GM21447 (cell line): Measurements from ENCODE around the gene PPP4R3A.
"Not testable (repeated sequence)": the region's sequence is repeated elsewhere in the genome, so short reads cannot be mapped to it uniquely, and the experiment has no call there.

Experiments
- ATAC-seq: cut with Tn5 transposase; IDR thresholded peaks from one replicate; pipeline ENCODE4 v1.9.1; 2021; ENCODE audit not compliant: unreplicated experiment

The PPP4R3A gene

DNA sequence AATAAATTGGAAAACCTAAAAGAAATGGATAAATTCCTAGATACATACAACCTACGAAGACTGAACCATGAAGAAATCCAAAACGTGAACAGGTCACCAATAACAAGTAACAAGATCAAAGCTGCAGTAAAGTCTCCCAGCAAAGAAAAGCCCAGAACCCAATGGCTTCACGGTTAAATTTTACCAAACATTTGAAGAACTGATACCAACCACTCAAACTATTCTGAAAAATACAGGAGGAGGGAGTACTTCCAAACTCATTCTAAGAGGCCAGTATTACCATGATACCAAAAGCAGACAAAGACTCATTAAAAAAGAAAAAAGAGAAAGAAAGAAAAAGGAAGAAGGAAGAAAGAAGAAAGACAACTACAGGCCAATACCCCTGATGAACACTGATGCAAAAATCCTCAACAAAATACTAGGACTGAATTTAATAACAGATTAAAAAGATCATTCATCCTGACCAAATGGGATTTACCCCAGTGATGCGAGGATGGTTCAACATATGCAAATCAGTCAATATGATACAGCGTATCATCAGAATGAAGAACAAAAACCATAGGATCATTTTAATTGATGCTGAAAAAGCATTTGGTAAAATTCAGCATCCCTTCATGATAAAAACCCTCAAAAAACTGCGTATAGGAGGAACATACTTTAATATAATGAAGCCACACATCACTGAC, 65.6 kb downstream of the PPP4R3A start:
- no peak for ATAC-seq

DNA sequence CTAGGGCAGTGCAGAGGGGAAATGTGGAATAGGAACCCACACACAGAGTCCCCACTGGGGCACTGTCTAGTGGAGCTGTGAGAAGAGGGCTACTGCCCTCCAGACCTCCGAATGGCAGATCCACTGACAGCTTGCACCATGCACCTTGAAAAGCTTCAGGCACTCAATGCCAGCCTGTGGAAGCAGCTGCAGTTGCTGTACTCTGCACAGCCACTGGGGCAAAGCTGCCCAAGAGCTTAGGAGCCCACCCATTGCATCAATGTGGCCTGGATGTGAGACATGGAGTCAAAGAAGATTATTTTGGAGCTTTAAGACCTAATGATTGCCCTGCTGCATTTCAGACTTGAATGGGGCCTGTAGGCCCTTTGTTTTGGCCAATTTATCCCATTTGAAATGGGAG, 70.8 kb downstream of the PPP4R3A start:
- no peak for ATAC-seq

DNA sequence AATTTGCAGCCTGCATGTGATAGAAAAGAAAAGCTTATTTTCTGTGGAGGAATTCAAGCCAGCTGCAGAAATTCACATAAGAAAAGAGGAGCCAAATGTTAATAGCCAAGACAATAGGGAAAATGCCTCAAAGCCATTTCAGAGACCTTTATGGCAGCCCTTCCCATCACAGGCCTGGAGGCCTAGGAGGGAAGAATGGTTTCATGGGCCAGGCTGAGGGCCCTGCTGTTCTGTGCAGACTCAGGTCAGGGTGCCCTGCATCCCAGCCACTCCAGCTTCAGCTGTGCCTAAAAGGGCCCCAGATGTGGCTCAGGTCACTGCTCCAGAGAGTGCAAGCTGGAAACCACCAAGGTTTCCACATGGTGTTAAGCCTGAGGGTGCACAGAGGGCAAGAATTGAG, 71.3 kb downstream of the PPP4R3A start:
- no peak for ATAC-seq

DNA sequence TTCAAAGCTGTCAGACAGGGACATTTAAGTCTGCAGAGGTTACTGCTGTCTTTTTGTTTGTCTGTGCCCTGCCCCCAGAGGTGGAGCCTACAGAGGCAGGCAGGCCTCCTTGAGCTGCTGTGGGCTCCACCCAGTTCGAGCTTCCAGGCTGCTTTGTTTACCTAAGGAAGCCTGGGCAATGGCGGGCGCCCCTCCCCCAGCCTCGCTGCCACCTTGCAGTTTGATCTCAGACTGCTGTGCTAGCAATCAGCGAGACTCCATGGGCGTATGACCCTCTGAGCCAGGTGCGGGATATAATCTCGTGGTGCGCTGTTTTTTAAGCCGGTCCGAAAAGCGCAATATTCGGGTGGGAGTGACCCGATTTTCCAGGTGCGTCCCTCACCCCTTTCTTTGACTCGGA, 73.8 kb downstream of the PPP4R3A start:
- ATAC-seq, result not testable (repeated sequence)

DNA sequence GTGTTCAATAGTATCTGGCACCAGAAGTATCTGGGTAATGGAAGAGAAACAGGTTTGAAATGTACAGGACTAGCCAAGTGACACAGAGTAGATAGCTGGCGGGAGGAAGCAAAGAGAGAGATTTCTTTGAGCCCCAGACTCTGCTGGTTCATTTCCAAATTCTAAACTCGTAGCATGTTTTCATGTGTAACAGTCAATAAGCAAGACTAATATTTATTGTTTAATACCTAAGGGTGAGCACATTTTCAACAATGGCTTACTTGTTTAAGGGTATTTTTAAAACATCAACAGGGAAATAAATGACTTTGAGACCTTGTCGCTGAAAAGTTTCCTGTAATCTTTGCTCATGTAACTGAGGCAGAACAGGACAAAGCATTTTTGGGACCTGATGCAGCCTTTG, 80.7 kb downstream of the PPP4R3A start:
- no peak for ATAC-seq

DNA sequence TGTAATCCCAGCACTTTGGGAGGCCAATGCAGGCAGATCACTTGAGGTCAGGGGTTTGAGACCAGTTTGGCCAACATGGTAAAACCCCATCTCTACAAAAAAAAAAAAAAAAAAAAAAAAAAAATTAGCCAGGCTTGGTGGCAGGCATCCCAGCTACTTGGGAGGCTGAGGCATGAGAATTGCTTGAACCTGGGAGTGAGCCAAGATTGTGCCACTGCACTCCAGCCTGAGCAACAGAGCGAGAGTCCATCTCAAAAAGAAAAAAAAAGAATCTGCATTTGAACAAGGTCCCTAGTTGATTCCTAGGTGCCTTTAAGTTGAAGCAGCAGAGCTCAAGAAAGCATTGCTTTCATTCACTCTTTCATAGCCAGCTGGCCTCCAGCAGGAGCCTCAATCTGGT, 81.2 kb downstream of the PPP4R3A start:
- ATAC-seq, result not testable (repeated sequence)

DNA sequence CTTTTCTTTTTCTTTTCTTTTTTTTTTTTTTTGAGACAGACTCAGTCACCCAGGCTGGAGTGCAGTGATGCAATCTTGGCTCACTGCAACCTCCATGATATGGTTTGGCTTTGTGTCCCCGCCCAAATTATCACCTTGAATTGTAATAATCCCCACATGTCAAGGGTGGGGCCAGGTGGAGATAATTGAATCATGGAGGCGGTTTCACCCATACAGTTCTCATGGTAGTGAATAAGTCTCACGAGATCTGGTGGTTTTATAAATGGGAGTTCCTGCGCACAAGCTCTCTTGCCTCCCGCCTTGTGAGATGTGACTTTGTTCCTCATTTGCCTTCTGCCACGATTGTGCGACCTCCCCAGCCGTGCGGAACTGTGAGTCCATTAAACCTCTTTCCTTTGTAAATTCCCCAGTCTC, 84.6 kb downstream of the PPP4R3A start:
- ATAC-seq, result not testable (repeated sequence)

DNA sequence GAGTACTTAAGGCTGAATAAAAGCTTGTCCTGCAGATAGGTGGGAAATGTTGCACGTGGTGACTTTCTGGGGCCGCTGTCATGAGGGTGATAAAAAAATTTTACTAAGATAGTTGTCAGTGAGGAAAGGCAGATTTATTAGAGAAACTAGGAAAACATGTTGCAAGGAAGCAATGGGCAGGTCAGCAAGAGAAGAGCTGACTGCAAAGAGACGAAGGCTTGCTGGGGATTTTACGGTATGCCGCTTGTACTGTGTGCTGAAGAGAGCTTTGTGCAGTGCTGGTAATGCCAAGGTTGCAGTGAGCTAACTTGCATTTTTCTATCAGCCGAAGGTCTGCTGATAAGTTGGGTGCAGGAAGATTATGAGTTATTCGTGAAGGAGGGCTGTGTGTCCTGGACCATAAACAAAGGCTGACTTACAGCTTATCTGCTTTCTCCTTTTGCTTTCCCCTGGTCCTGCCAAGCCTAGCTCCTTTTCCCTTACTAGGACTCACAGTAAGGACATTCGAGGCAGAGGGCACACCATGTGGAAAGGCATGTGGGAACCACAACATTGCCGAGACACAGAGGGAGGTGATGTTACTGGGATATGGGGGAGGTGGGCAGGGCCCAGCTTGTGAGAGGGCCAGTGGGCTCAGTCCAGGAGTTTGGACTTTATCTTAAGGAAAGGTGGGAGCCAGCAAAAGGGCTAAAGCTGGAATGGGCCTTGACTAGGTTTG, 85.1 kb downstream of the PPP4R3A start:
- no peak for ATAC-seq

DNA sequence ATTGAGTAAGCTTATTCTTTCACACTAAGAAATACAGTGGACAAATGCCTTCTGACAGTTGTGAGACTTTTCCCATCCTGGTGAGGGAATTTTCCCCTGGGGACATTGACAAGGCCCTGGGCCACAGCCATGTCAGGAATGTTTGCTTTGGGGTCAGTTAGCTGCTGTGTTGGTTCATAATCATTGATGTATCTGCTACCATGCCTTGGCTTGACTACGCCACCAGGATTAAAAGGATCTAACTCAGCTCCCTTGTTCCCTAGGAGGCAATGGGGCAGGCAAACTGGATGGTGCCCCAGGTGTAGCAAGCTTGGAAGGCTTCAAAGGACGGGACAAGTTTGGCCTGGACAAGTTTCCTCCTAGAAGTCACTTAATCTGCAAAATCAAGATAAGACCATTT, 89.4 kb downstream of the PPP4R3A start:
- no peak for ATAC-seq

DNA sequence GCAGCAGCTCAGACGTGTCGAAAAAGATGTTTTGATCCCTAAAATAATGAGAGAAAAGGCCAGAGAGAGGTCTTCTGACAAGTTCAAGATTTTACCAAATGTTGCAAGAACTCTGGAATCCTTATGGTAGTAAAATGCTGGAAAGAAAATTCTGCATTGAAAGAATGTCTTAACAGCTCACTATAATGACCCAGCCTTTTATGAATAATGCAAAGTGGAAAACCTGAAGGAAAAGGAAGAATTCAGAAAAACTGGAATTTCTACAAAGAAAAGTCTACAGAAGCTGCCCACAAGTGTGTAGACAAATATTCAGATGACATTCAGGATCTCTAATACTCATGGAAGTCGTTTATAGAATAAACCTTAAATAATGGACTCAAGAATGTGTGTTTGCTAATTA, 90.7 kb downstream of the PPP4R3A start:
- ATAC-seq, result no peak

DNA sequence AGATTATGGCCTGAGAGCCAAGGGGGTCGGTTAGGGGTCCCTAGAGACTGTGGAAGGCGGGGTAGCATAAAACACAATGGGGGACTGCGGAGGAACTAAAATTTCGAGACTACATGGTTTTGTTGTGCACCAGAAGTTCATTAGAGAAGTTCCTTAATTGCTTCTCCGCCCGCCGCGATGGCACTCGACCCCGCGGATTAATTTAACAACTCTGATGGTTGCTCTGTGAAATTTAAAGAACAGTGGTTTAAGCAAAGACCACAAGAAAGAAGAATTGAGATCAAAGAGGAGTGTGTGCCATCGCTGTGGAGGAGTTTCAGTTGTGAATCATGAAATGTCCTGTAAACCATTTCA, 91.1 kb downstream of the PPP4R3A start:
- ATAC-seq, result no peak

DNA sequence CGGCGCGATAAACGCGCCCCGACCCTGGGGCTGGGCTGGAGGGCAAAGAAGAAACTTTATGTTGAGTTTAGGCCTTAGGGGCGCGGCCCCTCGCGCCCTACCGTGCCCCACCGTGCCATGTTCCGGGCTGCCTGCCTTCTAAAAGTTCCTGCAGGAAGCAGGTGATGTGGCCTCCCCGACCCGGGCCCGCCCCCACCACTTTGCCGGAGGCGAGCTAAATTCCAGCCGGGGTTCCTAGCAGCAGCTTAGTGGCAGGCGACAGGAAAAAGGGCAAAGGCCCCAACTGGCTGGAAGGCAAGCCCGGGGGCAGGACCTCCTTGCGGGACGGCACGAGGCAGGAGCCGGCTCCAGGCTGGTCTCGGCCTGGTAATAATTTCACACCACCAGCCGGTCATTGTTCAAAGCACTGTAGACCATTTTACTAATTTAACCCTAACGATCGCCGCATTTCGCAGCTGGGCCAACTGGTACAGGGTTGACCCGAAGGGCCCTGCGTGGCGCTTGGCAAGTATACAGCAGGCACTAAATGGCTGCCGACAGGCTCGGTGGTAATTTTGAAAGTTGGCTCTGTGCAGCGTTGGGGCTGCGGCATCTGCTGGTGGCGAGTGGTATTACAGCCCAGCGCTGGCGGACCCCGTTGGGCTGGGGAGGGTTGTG, 91.6 kb downstream of the PPP4R3A start:
- no peak for ATAC-seq

DNA sequence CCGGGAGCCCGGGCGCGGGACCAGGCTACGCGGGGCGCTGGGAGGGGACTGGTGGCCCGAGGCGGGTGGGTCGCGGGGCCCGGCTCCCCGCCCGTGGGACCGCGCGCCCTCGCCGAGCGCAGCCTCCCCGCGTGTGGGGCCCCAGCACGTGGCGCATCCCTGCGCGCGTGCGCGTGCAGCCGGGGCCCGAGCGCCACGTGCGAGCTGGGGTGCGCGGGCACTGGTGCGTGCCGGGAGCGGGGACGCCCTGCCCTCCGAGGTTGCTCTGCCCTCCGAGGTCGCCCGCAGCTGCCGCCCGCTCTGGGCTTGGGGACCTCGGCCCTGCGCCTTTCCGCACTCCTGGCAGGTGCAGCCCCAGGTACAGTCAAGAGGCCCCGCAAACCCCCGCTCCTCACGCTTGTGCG, 92.1 kb downstream of the PPP4R3A start:
- ATAC-seq, result peak; percentile 23

DNA sequence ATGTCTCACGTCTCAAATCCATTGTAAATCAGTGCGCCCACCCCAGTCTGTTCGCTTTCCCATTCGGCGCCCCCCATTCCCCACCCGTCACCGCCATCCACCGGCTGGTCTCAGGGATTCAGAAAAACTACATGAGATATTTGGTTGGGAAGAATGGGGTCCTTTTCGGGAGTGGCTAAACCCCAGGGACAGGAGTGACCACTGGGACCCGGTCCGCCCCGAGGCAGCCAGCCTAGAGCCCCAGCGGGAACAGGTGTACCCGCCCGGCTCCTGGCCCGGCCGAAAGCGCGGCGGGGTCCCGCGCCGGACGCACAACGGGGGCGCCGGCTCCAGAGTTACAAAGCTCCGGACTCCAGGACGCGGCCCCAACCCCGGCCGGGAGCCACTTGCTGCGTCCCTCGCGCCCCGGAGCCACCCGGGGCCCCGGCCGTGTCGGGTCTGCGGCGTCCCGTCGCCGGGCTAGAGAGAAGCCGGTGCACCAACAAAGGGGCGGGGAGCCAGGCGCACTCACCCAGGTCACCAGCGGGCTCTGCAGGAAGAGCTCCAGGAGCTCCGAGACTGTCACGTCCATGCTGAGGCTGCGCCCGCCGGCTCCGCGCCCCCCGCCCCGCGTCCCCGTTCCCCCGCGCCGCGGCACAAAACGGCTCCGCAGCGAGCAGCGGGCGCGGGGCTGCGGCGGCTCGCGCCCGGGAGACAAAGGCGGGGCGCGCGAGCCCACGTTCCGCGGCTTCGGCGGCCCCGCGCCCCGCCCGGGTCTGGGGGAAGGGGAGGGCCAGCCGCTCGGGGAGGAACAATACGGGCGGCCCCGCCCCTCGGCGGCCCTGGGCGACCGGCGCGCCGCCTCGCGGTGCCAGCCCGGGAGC, 92.8 kb downstream of the PPP4R3A start, which contains the start of gene CCDC88C:
Gene CCDC88C (minus strand): TSS at position 701 of the 863 bp plus-strand sequence. CDS start 130 bp downstream, at position 571.
- peak; percentile 42 for ATAC-seq

DNA sequence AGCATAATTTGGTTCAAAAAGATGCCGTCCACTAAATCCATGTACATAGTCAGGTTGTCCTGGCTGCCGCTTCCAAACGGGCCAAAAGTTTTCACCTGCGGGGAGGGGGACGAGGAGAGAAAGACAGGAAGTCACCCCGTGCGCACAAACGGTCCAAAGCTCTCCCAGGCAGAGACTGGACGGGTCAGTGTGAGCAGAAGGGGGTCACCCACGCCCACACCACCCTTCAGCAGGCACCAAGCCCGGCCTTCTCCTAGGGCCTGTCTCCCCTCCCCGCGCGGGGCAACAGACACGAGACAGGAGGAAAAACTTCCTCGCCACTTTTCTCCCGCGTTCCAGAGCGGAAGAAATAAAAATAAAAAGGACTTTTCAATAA, 93.4 kb downstream of the PPP4R3A start:
- no peak for ATAC-seq

DNA sequence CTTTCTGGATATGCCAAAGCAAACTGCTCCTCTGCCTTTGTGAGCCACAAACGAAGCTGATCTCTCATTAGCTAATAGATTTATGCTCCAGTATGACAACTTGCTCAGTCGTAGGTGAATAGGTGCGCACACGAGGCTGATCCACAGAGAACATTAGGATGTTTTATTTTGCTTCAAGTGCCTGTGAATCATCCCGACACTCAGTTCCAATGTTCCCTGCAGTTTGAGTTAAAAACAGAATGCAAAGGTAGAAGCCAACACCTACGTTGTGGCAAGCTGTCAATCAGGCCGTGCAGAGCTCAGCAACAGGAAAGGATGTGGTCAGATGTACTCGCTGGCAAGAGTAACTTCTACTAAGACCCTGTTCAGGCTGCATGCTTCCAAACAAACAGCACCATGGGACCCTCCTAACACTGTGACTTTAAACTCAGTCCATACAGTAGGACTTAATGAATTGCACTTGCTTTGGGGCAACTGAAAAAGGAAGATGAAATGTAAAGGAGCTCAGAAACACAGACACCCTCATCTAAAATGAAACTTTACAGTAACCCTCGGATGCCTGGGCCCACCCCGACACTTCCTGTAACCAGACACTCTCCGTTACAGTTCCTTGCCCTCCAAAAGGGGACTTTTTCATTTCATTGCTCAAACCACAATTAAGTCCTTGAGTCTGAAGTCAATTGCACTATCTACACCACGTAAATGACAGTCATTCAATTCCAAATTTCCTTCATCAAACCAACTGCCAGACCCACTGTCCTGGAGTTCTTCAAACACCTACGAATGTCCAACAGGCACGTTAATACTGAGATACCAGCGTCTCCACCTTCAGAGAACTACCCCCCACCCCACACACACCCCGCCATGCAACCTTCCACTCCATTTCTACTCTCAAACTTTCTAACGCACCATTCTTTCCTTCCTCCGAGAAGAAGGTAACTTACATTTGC, 94.0 kb downstream of the PPP4R3A start:
- ATAC-seq, result peak; percentile 49

DNA sequence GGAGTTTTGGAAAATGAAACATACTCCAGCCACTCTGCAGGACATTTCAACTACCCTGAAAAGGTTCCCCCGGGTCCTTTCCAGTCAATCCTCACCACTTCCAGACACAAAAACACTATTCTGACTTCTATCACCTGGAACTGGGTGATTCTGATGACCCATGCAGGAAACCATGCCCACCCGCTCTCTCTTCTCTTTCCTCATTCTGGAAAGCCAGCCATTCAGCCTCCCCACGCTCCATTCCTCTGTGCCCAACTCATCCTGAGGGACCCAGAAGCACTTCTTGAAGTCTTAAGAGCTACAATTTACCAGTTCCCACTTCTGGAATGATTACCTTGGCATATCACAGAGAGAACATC, 95.7 kb downstream of the PPP4R3A start:
- no peak for ATAC-seq

DNA sequence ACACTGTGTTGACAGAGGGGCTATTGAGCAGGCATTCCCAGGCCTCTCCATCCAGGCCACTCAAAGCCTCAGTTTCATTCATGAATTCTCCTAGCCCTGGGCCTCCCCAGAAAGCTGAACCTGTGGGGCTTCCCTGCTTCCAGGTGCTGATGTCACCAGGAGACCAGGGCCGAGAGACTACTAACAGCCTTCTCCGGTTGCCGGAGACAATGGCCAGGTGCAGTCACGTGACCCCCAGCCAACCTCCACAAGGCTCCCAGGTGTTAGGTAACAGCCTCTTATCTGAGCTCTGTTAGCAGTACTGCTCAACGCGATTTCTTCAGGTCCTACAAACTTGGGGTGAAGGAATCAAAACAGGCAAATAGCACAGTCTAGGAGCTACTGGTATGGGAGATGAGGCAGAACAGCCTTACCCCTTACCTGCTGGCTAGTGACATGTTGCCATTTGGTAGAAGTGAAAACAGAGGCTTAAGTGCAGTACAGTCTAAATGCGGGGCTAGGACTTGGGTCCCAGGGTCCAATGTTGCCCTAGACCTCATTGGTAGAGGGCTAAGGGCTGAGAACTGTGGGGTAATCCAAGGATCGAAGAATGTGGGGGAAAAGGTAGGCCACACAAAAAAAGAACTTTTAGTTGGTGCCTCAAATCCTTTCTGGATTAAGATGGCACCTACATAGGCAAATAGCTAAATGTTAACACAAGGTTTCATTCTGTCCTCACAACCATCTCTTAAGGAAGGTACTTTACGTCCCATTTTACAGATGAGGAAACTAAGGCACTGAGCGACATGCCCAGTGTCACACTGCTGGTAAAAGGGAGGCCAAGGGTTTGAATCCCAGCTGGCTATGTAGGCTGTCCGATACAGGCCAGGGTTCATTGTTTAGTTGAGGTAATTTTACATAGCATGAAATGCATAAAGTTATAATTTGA, 96.3 kb downstream of the PPP4R3A start:
- ATAC-seq, result no peak

DNA sequence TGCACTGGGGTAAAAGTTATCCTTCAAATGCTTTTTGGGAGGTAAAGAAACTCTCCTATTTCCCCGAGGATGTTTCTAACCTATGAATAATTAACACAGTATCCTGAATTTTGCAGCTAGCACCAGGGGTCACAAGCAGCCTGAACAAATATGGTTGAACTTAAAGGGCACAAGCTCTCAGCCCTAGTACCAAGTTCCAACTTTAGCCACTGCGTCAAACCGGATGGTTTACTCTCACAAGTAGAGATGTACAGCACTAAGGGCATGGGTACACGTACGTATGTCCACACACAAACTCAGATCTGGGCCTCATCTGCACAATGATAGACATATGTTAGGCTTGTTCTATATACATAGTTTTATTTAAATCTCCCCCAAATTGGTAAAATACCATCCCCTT, 97.2 kb downstream of the PPP4R3A start:
- ATAC-seq, result no peak
